H1 (cell line): ENCODE measurements around the gene UQCC3. TPM values are rescaled to one million over a fixed set of nuclear protein-coding genes. Genes with fewer than 3 reads are reported as not detected.

ENCODE experiments used
- KDM5A ChIP-seq: fragments of 200-600 bp; IDR thresholded peaks from 2 replicates; pipeline ENCODE4 v1.7.1; 2012; ENCODE audit warnings: mild to moderate bottlenecking, low read length, inconsistent platforms, mixed read lengths
- polyA plus RNA-seq, 7 experiments: library from polyadenylated mRNA; depleted of rRNA in 3 of 7; stranded (reverse) in 5 of 7; unstranded in 2 of 7; fragments of >200 nt in 5 of 7; fragments of 200-250 nt in 2 of 7; gene quantifications; 1 replicate in 5 of 7; 2 replicates in 1 of 7; 4 replicates in 1 of 7; pipeline versions ENCODE4 v1.2.1 to v1.2.3, GENCODE V29; 2011 to 2013; ENCODE audit warnings: missing spikeins in 2 of 7, mixed read lengths in 2 of 7
- total RNA-seq: library from RNA; stranded (reverse); fragmentation: NEBNext Ultra II Directional; extraction: Animal tissue kit (Norgen Biotek cat#: 25700); gene quantifications from 2 replicates; pipeline ENCODE4 v1.2.1, GENCODE V29; 2021

UQCC3 gene
- total and polyA plus RNA-seq, 2 of the 8 experiments (the other 6 are each of a cell fraction or from before 2014, with no cell fraction given): 14.2 to 15.7 TPM

- no peak for TF ChIP-seq KDM5A
- TF ChIP-seq, all 59 proteins: peak for 0
These were observed 40.9 kb downstream of the UQCC3 start (continued) for GRCh38 chr11:62712276-62712812.
